ENCODE results near the gene PHETA1.

The PHETA1 gene

DNA sequence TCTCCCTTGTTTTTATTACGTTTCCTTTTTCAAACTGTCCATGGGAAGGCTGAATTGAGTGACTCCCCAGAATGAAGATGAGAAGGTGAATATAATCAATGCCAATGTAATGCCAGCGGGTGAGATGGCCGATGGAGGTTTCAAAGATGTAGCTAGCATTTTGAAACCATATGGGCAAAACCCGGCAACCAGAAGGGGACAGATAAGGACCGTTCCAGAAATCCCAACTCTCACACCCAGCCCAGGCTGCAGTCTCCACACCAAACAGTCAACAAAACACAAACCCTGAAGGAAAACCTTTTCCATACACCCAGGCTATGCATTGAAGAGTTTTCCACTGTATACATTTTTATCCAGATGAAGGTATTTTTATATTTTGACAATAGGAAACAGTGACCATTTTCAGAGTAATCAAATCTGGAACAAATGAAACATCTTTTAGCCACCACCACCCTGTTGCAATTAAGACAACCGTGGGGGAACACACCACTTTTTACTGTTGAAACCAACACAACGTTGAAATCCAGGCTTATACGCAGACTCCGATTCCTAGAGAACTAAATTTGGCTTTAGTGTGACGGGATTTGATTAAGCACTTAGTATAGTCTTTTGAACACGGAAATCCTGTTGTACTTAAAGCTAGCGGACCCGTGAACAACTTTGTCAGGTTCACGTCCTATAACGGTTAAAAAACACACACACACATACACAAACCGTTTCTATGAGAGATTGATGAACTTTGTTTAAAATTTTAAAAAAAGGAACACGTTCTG lies 19.0 kb downstream of the PHETA1 start:
- TF ChIP-seq ZFX (IDR thresholded peaks at IDR 0.05; ENCODE audit: borderline replicate concordance): no peak
- TF ChIP-seq, protein P1, sequence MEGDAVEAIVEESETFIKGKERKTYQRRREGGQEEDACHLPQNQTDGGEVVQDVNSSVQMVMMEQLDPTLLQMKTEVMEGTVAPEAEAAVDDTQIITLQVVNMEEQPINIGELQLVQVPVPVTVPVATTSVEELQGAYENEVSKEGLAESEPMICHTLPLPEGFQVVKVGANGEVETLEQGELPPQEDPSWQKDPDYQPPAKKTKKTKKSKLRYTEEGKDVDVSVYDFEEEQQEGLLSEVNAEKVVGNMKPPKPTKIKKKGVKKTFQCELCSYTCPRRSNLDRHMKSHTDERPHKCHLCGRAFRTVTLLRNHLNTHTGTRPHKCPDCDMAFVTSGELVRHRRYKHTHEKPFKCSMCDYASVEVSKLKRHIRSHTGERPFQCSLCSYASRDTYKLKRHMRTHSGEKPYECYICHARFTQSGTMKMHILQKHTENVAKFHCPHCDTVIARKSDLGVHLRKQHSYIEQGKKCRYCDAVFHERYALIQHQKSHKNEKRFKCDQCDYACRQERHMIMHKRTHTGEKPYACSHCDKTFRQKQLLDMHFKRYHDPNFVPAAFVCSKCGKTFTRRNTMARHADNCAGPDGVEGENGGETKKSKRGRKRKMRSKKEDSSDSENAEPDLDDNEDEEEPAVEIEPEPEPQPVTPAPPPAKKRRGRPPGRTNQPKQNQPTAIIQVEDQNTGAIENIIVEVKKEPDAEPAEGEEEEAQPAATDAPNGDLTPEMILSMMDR (IDR thresholded peaks at IDR 0.05): no peak
- H3K27ac ChIP-seq: no peak overlapping the region

DNA sequence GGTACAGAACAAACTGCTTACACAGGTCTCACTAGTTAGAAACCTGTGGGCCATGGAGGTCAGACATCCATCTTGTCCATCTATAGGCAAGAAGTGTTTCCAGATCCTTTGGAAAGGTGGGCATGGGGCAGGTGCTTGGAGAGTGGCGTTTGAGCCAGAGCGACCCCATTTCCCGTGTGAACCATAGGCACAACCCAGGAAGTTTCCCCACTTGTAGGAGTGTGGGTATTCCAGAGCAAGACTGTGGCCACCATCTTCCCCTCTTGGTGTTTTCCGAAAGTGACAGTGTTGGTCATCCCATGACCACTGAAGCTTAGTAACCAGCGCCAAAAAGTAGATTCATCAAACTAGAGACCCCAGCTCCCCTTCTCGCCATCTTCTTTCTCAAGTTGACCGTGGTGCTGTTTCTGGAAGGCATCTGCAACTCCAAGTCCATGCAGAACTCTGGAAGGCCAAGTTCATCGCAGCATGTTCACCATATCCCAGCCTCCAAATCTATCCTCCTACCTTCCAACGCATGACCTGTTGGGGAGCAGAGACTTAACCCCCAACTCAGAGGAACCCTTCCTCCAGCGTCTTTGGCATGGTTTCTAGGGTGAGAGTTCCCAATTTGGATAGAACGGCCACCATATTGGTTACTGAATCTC lies 19.7 kb downstream of the PHETA1 start:
- H3K27ac ChIP-seq: no peak overlapping the region
- no peak for TF ChIP-seq ZFX (IDR thresholded peaks at IDR 0.05; ENCODE audit: borderline replicate concordance)
- TF ChIP-seq, protein P1 (IDR thresholded peaks at IDR 0.05): no peak

DNA sequence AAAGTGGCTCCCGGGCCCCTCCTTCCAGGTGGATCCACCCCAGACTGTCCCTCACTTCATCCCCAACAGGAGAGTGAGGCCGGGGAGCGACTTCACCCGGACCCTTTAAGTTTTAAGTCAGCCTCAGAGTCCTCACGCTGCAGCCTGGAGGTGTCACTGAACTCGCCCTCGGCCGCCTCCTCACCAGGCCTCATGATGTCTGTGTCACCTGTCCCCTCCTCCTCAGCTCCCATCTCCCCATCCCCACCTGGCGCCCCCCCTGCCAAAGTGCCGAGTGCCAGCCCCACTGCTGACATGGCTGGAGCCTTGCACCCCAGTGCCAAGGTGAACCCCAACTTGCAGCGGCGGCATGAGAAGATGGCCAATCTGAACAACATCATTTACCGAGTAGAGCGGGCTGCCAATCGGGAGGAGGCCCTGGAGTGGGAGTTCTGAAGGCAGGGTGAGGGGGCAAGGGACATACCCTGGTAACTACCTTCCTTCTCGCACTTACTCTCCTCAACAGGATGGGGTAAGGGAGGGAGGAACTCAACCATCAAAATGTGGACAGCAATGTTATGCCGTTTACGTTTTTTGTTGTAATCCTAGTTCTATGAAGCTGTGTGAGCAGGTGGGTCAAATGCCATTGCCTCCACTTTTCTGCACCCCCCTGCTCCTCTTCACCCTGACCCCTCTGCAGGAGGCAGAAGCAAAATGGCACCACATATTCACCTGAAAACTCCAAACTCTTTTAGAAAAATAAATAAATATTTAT lies 20.8 kb downstream of the PHETA1 start:
- TF ChIP-seq, protein P1 (IDR thresholded peaks at IDR 0.05): no peak
- no peak for TF ChIP-seq ZFX (IDR thresholded peaks at IDR 0.05; ENCODE audit: borderline replicate concordance)
- no peak overlapping the region for H3K27ac ChIP-seq

GRCh38 chr12:111344254-111344875 lies 24.5 kb downstream of the PHETA1 start:
- H3K27ac ChIP-seq: no peak overlapping the region
- TF ChIP-seq ZFX (IDR thresholded peaks at IDR 0.05; ENCODE audit: borderline replicate concordance): no peak
- TF ChIP-seq, protein P1 (IDR thresholded peaks at IDR 0.05): no peak

- TF ChIP-seq, protein P1 (IDR thresholded peaks at IDR 0.05): no peak
- no peak for TF ChIP-seq ZFX (IDR thresholded peaks at IDR 0.05; ENCODE audit: borderline replicate concordance)
- H3K27ac ChIP-seq: no peak overlapping the region
Observed at GRCh38 chr12:111343181-111343580, 25.7 kb downstream of the PHETA1 start.

- H3K27ac ChIP-seq: no peak overlapping the region
- TF ChIP-seq, protein P1 (IDR thresholded peaks at IDR 0.05): no peak
- no peak for TF ChIP-seq ZFX (IDR thresholded peaks at IDR 0.05; ENCODE audit: borderline replicate concordance)
Observed at GRCh38 chr12:111342376-111342775, 26.5 kb downstream of the PHETA1 start.
